Measurements from ENCODE around the gene CKS1B.

The CKS1B gene

DNA sequence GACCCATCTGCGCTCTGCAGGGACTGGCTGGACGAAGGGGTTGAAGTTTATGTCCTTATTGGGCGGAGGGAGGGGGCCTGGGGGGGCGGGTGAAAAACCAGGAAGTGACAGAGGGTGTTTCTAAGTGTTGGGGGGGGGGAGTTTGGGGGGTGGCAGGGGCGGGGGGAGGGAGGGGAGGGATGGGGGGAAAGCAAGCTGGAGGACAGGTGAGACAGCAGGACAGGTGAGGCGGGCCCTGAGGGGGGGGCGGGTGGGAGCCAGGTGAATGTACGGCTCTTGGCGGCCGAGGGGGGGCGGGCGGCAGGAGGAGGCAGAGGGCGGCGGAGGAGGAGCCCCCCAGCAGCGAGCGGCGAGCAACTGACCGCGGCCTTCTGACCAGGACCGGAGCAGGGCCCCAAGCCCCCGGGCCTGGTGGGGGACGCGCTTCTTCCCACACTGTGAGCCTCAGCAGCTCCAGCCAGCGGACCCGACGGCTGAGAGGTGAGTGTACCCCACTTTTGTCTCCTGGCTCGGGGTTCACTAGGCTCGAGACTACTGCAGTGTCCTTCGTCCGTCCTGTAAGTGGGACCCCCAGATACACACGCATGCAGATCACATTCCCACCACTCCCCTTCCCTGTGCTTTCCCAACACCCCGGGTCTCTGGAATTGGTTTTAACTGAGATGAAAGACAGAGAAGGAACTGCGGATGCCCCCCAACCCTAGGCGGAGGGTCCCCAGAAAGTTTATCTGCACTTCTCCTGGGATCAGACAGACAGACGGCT lies 28.2 kb downstream of the CKS1B start, which contains the start of gene ZBTB7B:
ZBTB7B (plus strand) TSS at position 339 of the 763 bp plus-strand sequence. CDS start 11,859 bp downstream, outside the sequence.
- DNase-seq (ENCODE audit: low read depth): no peak

GRCh38 chr1:155003227-155003765 lies 28.8 kb downstream of the CKS1B start:
- DNase-seq (ENCODE audit: low read depth): no peak

DNA sequence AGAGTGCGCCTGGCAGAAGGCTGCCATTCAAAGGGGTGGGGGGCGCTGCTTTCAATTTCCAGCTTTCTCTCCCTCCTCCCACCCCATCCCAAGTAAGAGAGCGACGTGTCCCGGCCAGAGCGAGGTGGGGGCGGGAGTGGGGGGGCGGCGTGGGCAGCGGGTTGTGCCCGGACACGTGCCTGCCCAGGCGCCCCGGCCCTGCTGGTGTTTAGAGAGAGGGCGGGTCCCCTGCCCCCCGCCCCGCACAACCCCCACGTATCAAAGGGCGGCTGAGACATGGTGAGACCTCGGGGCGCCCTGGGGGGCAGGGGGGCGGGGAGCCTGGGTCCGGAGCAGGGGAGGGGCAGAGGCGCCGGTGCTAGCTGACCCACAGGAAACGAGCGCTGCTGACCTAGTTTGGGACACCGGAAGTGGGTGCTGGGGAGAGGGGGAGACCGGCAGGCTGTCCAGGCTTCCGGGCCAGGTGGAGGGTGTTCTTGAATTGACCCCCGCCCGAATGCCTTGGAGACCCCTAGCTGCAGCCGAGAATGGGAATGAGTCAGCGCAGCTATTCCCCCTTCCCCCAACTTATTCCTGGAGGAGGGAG lies 29.4 kb downstream of the CKS1B start:
- no peak for DNase-seq (ENCODE audit: low read depth)

GRCh38 chr1:155004352-155005075 lies 30.0 kb downstream of the CKS1B start:
- no peak for DNase-seq (ENCODE audit: low read depth)

GRCh38 chr1:155005076-155006011 lies 30.9 kb downstream of the CKS1B start:
- no peak for DNase-seq (ENCODE audit: low read depth)

- no peak for DNase-seq (ENCODE audit: low read depth)
These were observed 32.2 kb downstream of the CKS1B start for GRCh38 chr1:155006601-155007101.

- DNase-seq (ENCODE audit: low read depth): no peak
These were observed 32.9 kb downstream of the CKS1B start for GRCh38 chr1:155007251-155007828.

- no peak for DNase-seq (ENCODE audit: low read depth)
These were observed 33.8 kb downstream of the CKS1B start for GRCh38 chr1:155008015-155008941.

DNA sequence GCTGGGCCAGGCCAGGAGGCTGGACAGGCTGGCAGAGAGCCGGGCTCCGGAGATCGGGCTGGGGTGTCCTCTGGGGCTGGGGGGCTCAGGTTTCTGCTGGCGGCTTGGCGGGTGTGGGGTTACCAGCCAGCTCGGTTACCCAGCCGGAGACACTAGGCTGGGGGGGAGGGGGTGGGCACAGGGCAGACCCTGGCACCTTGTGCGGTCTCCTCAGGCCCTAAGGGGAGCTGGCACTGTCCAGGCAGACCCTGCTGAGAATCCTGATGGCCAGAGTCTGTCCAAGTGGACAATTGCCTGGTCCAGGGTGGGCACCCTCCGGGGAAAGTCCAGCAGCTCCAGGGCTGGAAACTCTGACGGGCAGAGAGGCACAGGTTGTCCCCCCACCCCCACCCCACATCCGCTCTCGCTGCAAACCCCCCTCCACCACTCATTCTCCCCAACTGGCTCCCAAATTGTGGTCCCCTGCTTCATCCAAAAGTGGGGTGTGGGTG lies 34.8 kb downstream of the CKS1B start:
- no peak for DNase-seq (ENCODE audit: low read depth)

DNA sequence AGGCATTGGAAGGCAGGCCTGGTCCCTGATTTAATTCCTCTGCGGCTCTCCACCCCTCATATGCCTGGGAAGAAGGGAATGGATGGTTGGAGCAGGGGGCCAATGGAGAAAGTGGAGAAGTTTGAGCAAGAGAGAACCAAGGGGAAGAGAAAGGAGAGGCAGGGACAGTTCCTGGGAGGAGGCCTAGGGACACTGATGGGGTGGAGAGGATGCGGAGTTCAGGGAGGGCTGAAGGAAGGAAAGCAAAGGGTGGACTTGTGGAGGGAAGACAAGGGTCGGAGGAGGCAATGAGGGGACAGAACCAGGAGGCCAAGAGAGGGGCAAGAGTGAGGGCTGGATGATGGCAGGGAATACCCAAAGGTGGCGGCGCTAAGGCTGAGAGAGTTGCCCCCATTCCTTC lies 35.3 kb downstream of the CKS1B start:
- DNase-seq (ENCODE audit: low read depth): no peak

- DNase-seq (ENCODE audit: low read depth): no peak
These were observed 35.9 kb downstream of the CKS1B start for GRCh38 chr1:155010211-155010918.

- DNase-seq (ENCODE audit: low read depth): no peak
These were observed 36.5 kb downstream of the CKS1B start for GRCh38 chr1:155011004-155011416.

DNA sequence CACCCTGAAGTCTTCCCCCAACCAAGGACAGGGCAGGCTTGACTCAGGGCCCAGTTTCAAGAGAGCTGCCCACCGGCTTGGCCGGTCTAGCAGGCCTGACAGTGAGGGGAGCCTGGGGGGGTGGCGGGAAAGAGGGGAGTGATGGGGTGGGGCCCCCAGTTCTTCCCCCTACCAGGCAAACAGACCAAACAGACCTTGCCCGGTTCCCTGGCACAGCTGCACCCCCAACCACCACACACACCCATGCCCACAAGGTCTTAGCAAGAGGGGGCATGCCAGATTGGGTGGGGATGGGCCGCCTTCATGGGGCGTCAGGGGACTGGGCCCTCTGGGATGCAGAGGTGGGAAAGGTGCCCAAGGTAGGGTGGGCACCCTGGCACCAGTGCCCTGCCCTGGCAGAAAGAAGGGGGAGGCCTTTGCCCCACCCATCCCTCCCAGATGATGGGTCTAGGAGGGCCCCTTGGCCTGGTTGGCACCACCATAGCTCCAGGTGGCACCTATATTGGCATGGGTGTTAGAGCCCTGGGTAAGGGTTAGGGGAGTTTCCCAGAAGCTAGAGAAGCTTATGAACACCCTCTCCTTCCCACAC lies 37.0 kb downstream of the CKS1B start:
- DNase-seq (ENCODE audit: low read depth): no peak

DNA sequence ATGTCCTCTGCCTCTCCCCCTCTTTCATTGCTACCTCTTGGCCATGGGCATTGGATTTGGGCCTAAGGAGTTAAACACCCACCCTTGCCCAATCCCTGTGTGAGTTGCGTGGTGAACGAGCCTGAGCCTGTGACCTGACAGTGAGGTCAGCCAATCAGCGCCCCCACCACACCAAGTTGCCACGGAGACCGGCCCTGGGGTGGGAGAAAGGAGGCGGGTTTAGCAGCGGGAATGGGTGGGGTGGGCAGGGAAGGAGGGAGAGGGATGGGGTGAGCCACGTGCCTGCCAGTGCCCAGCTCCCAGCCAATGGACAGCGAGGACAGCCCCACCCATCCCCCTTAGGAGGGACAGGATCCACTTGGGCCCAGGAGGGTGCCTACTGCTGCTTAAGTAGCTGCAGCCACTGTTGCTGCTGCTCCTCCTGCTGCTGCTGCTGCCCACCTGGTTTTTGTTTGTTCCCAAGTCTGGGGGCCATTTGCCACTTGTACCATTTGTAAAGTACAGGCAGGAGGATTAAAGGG lies 37.6 kb downstream of the CKS1B start:
- no peak for DNase-seq (ENCODE audit: low read depth)

- DNase-seq (ENCODE audit: low read depth): no peak
These were observed 38.5 kb downstream of the CKS1B start for GRCh38 chr1:155012776-155013602.

- DNase-seq (ENCODE audit: low read depth): no peak
These were observed 39.2 kb downstream of the CKS1B start for GRCh38 chr1:155013632-155014031.

GRCh38 chr1:155014709-155015508 lies 40.4 kb downstream of the CKS1B start:
- DNase-seq (ENCODE audit: low read depth): no peak

All from non-pigmented ciliary epithelial cell (primary cell).